ENCODE data around the gene LHFPL2.

GRCh38 chr5:78566747-78567425, 81.7 kb downstream of the LHFPL2 start:
- TF ChIP-seq YY1 (IDR thresholded peaks at IDR 0.05; ENCODE audit: insufficient read depth, insufficient read length) = no peak
- TF ChIP-seq ZNF274 (IDR thresholded peaks at IDR 0.05; ENCODE audit: low read depth, low read length) = no peak
- TF ChIP-seq SUZ12 (IDR thresholded peaks at IDR 0.05; ENCODE audit: extremely low read depth, insufficient read depth, insufficient read length) = no peak
